WTC11 (cell line): ENCODE data around the gene DLG5. TPM values are rescaled to one million over a fixed set of nuclear protein-coding genes. Genes with fewer than 3 reads are reported as not detected.

ENCODE experiments used
- ATAC-seq: fragments of 200-7000 bp; cut with Tn5 transposase; 2 replicates; pipeline ENCODE4 v1.10.0; 2021; ENCODE audit warnings: mild to moderate bottlenecking, moderate library complexity
- CTCF ChIA-PET: fragments of 300-600 bp; sonication (Branson Sonifier 250); formaldehyde crosslinking; loops from one replicate; lab custom pipeline; 2021; ENCODE audit warnings: antibody characterized with exemption; lab: Charles Lee
- POLR2A ChIA-PET: fragments of 350-600 bp; sonication (Branson Sonifier 250); formaldehyde crosslinking; loops from one replicate; lab custom pipeline; 2021; ENCODE audit warnings: antibody characterized with exemption; lab: Charles Lee
- DNase-seq: peaks from one replicate; pipeline ENCODE4 v3.0.0; 2021; ENCODE audit warnings: low spot score
- H3K27ac Mint-ChIP-seq: 2 replicates; pipeline ENCODE4 v1.8.0; 2021; ENCODE audit warnings: mixed read lengths
- H3K27me3 Mint-ChIP-seq: 2 replicates; pipeline ENCODE4 v1.8.0; 2021; ENCODE audit warnings: low read depth, mild to moderate bottlenecking, moderate library complexity, mixed read lengths
- H3K36me3 Mint-ChIP-seq: 2 replicates; pipeline ENCODE4 v1.8.0; 2021; ENCODE audit warnings: mixed read lengths
- H3K4me1 Mint-ChIP-seq: 2 replicates; pipeline ENCODE4 v1.8.0; 2022; ENCODE audit warnings: mixed read lengths
- H3K4me3 Mint-ChIP-seq: 2 replicates; pipeline ENCODE4 v1.8.0; 2021; ENCODE audit warnings: mild to moderate bottlenecking, moderate library complexity, mixed read lengths
- H3K9me3 Mint-ChIP-seq: 2 replicates; pipeline ENCODE4 v1.8.0; 2021; ENCODE audit warnings: mixed read lengths
- ATF1 ChIP-seq: sonication (generic); formaldehyde crosslinking; IDR thresholded peaks from 2 replicates; pipeline ENCODE4 v1.8.1; 2023; ENCODE audit warnings: mild to moderate bottlenecking, moderate library complexity, missing genetic modification reagents
- JUN ChIP-seq: sonication (generic); formaldehyde crosslinking; IDR thresholded peaks from 2 replicates; pipeline ENCODE4 v1.8.0; 2023; ENCODE audit warnings: mild to moderate bottlenecking, missing genetic modification reagents
- NFATC4 ChIP-seq: fragments of 250-450 bp; sonication (Bioruptor Pico); IDR thresholded peaks from 2 replicates; pipeline ENCODE4 v1.9.0; 2021; ENCODE audit warnings: mild to moderate bottlenecking
- NR3C1 ChIP-seq: sonication (generic); formaldehyde crosslinking; conservative IDR thresholded peaks from 2 replicates; pipeline ENCODE4 v1.8.1; 2023; ENCODE audit warnings: low read depth, mild to moderate bottlenecking, missing genetic modification reagents
- SP1 ChIP-seq: sonication (generic); formaldehyde crosslinking; conservative IDR thresholded peaks from 2 replicates; pipeline ENCODE4 v1.8.1; 2022; ENCODE audit warnings: missing genetic modification reagents
- ZNF423 ChIP-seq: fragments of 250-450 bp; sonication (Bioruptor Pico); IDR thresholded peaks from 2 replicates; pipeline ENCODE4 v2.1.2; 2022; ENCODE audit warnings: mild to moderate bottlenecking, moderate library complexity
- total RNA-seq: library from RNA; stranded (reverse); gene quantifications from 3 replicates; pipeline ENCODE4 v1.2.3, GENCODE V29; 2021
- TF ChIP-seq, protein P1 (sequence below): sonication (generic); formaldehyde crosslinking; IDR thresholded peaks from 2 replicates; pipeline ENCODE4 v1.8.1; 2022; ENCODE audit warnings: low read depth, mild to moderate bottlenecking, moderate library complexity, missing genetic modification reagents, borderline replicate concordance
- TF ChIP-seq, protein P2 (sequence below): fragments of 250-450 bp; sonication (Bioruptor Pico); IDR thresholded peaks from 2 replicates; pipeline ENCODE4 v1.9.0; 2021; ENCODE audit warnings: mild to moderate bottlenecking
- TF ChIP-seq, protein P3 (sequence below): sonication (generic); formaldehyde crosslinking; IDR thresholded peaks from 2 replicates; pipeline ENCODE4 v1.8.1; 2023; ENCODE audit warnings: mild to moderate bottlenecking, missing genetic modification reagents, moderate library complexity
- TF ChIP-seq, protein P4 (sequence below): sonication (generic); formaldehyde crosslinking; IDR thresholded peaks from 2 replicates; pipeline ENCODE4 v1.8.1; 2022; ENCODE audit warnings: missing genetic modification reagents, borderline replicate concordance
- TF ChIP-seq, protein P5 (sequence below): sonication (generic); formaldehyde crosslinking; IDR thresholded peaks from 2 replicates; pipeline ENCODE4 v1.8.0; 2022; ENCODE audit warnings: mild to moderate bottlenecking, missing genetic modification reagents
- TF ChIP-seq, protein P6 (sequence below): sonication (generic); formaldehyde crosslinking; IDR thresholded peaks from 2 replicates; pipeline ENCODE4 v1.8.1; 2023; ENCODE audit warnings: mild to moderate bottlenecking, missing genetic modification reagents, borderline replicate concordance
- TF ChIP-seq, protein P7 (sequence below): sonication (generic); formaldehyde crosslinking; IDR thresholded peaks from 2 replicates; pipeline ENCODE4 v1.8.0; 2022; ENCODE audit warnings: mild to moderate bottlenecking, missing genetic modification reagents

The DLG5 gene
- total RNA-seq, 1 experiment from 2014 or later: 65.5 TPM

DNA sequence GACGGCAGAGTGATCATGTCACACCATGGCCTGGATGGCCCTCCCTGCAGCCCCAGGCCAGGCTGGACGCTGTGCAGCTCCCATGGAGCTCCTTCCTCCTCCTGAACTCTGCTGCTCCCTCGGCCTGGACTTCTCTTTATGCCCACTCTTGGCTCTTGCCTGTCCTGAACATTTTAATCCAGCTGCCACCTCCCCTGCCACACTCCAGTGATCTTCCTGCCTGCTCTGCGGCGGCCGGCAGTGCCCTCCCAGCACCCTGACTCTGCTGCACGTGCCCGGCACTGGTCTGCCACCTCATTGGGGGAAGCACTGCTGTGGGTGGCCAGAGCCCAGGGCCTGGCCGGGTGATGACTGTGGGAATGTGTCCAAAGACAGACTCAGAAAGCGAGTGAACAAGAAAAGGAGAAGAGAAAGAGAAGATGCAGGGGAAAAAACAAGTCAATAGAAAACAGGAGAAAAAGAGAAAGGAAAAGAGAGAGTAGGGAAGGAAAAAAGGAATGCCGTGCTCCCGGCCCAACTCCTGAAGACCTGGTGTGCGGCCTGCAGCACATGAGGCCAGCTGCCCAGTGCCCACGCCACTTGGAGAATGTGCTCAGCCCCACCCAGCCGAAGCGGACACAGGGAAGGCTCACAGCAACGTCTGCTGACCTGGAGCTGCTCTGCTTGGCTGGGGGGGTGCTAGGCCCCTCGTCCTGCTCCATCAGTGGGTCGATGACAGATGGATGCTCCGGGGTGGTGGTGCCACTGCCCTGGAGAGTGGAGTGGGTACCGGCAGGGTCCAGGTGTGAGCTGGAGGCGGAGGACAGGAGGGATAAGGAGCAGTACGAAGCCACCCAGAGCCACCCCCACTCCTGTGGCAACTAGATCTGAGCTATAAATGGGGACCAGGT, 115.9 kb downstream of the DLG5 start:
- Mint-ChIP-seq H3K27ac (peak overlapping the region; percentile 64), H3K4me1 (no peaks in the 10 kb centered on the region), H3K27me3 (no peaks in the 10 kb centered on the region), H3K4me3 (no peak overlapping the region), H3K36me3 (peaks cover 58% of the 10 kb centered on the region), H3K9me3 (no peaks in the 10 kb centered on the region)
- ChIA-PET CTCF (interaction anchor here (1.6 kb wide), 1 partner anchor 164 kb away, joined by 5 read pairs; no protein-coding TSS in a partner anchor), POLR2A (no interaction called here)
- DNase-seq (no peak), ATAC-seq (no peak)
- TF ChIP-seq, protein P1, sequence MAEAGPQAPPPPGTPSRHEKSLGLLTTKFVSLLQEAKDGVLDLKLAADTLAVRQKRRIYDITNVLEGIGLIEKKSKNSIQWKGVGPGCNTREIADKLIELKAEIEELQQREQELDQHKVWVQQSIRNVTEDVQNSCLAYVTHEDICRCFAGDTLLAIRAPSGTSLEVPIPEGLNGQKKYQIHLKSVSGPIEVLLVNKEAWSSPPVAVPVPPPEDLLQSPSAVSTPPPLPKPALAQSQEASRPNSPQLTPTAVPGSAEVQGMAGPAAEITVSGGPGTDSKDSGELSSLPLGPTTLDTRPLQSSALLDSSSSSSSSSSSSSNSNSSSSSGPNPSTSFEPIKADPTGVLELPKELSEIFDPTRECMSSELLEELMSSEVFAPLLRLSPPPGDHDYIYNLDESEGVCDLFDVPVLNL (CRISPR knock-in tag): no peak
- TF ChIP-seq, protein P2, sequence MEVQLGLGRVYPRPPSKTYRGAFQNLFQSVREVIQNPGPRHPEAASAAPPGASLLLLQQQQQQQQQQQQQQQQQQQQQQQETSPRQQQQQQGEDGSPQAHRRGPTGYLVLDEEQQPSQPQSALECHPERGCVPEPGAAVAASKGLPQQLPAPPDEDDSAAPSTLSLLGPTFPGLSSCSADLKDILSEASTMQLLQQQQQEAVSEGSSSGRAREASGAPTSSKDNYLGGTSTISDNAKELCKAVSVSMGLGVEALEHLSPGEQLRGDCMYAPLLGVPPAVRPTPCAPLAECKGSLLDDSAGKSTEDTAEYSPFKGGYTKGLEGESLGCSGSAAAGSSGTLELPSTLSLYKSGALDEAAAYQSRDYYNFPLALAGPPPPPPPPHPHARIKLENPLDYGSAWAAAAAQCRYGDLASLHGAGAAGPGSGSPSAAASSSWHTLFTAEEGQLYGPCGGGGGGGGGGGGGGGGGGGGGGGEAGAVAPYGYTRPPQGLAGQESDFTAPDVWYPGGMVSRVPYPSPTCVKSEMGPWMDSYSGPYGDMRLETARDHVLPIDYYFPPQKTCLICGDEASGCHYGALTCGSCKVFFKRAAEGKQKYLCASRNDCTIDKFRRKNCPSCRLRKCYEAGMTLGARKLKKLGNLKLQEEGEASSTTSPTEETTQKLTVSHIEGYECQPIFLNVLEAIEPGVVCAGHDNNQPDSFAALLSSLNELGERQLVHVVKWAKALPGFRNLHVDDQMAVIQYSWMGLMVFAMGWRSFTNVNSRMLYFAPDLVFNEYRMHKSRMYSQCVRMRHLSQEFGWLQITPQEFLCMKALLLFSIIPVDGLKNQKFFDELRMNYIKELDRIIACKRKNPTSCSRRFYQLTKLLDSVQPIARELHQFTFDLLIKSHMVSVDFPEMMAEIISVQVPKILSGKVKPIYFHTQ (CRISPR knock-in tag): no peak
- TF ChIP-seq SP1 (CRISPR knock-in tag): no peak
- no peak for TF ChIP-seq NFATC4 (CRISPR knock-in tag)
- no peak for TF ChIP-seq ATF1 (CRISPR knock-in tag)
- TF ChIP-seq, protein P3, sequence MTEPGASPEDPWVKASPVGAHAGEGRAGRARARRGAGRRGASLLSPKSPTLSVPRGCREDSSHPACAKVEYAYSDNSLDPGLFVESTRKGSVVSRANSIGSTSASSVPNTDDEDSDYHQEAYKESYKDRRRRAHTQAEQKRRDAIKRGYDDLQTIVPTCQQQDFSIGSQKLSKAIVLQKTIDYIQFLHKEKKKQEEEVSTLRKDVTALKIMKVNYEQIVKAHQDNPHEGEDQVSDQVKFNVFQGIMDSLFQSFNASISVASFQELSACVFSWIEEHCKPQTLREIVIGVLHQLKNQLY (CRISPR knock-in tag): no peak
- no peak for TF ChIP-seq JUN (CRISPR knock-in tag)
- TF ChIP-seq, protein P4, sequence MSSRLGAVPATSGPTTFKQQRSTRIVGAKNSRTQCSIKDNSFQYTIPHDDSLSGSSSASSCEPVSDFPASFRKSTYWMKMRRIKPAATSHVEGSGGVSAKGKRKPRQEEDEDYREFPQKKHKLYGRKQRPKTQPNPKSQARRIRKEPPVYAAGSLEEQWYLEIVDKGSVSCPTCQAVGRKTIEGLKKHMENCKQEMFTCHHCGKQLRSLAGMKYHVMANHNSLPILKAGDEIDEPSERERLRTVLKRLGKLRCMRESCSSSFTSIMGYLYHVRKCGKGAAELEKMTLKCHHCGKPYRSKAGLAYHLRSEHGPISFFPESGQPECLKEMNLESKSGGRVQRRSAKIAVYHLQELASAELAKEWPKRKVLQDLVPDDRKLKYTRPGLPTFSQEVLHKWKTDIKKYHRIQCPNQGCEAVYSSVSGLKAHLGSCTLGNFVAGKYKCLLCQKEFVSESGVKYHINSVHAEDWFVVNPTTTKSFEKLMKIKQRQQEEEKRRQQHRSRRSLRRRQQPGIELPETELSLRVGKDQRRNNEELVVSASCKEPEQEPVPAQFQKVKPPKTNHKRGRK (CRISPR knock-in tag): no peak
- TF ChIP-seq, protein P5, sequence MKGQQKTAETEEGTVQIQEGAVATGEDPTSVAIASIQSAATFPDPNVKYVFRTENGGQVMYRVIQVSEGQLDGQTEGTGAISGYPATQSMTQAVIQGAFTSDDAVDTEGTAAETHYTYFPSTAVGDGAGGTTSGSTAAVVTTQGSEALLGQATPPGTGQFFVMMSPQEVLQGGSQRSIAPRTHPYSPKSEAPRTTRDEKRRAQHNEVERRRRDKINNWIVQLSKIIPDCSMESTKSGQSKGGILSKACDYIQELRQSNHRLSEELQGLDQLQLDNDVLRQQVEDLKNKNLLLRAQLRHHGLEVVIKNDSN (CRISPR knock-in tag): no peak
- no peak for TF ChIP-seq ZNF423 (CRISPR knock-in tag)
- TF ChIP-seq, protein P6, sequence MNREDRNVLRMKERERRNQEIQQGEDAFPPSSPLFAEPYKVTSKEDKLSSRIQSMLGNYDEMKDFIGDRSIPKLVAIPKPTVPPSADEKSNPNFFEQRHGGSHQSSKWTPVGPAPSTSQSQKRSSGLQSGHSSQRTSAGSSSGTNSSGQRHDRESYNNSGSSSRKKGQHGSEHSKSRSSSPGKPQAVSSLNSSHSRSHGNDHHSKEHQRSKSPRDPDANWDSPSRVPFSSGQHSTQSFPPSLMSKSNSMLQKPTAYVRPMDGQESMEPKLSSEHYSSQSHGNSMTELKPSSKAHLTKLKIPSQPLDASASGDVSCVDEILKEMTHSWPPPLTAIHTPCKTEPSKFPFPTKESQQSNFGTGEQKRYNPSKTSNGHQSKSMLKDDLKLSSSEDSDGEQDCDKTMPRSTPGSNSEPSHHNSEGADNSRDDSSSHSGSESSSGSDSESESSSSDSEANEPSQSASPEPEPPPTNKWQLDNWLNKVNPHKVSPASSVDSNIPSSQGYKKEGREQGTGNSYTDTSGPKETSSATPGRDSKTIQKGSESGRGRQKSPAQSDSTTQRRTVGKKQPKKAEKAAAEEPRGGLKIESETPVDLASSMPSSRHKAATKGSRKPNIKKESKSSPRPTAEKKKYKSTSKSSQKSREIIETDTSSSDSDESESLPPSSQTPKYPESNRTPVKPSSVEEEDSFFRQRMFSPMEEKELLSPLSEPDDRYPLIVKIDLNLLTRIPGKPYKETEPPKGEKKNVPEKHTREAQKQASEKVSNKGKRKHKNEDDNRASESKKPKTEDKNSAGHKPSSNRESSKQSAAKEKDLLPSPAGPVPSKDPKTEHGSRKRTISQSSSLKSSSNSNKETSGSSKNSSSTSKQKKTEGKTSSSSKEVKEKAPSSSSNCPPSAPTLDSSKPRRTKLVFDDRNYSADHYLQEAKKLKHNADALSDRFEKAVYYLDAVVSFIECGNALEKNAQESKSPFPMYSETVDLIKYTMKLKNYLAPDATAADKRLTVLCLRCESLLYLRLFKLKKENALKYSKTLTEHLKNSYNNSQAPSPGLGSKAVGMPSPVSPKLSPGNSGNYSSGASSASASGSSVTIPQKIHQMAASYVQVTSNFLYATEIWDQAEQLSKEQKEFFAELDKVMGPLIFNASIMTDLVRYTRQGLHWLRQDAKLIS (CRISPR knock-in tag): no peak
- no peak for TF ChIP-seq NR3C1 (CRISPR knock-in tag)
- TF ChIP-seq, protein P7, sequence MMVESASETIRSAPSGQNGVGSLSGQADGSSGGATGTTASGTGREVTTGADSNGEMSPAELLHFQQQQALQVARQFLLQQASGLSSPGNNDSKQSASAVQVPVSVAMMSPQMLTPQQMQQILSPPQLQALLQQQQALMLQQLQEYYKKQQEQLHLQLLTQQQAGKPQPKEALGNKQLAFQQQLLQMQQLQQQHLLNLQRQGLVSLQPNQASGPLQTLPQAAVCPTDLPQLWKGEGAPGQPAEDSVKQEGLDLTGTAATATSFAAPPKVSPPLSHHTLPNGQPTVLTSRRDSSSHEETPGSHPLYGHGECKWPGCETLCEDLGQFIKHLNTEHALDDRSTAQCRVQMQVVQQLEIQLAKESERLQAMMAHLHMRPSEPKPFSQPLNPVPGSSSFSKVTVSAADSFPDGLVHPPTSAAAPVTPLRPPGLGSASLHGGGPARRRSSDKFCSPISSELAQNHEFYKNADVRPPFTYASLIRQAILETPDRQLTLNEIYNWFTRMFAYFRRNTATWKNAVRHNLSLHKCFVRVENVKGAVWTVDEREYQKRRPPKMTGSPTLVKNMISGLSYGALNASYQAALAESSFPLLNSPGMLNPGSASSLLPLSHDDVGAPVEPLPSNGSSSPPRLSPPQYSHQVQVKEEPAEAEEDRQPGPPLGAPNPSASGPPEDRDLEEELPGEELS: no peak
